WTC11 (cell line): ENCODE measurements around the gene EIF3A. TPM values are rescaled to one million over a fixed set of nuclear protein-coding genes. Genes with fewer than 3 reads are reported as not detected.

ENCODE experiments used
- ATAC-seq: fragments of 200-7000 bp; cut with Tn5 transposase; 2 replicates; pipeline ENCODE4 v1.10.0; 2021; ENCODE audit warnings: mild to moderate bottlenecking, moderate library complexity
- CTCF ChIA-PET: fragments of 300-600 bp; sonication (Branson Sonifier 250); formaldehyde crosslinking; loops from one replicate; lab custom pipeline; 2021; ENCODE audit warnings: antibody characterized with exemption; lab: Charles Lee
- POLR2A ChIA-PET: fragments of 350-600 bp; sonication (Branson Sonifier 250); formaldehyde crosslinking; loops from one replicate; lab custom pipeline; 2021; ENCODE audit warnings: antibody characterized with exemption; lab: Charles Lee
- DNase-seq: peaks from one replicate; pipeline ENCODE4 v3.0.0; 2021; ENCODE audit warnings: low spot score
- H3K27ac Mint-ChIP-seq: 2 replicates; pipeline ENCODE4 v1.8.0; 2021; ENCODE audit warnings: mixed read lengths
- H3K27me3 Mint-ChIP-seq: 2 replicates; pipeline ENCODE4 v1.8.0; 2021; ENCODE audit warnings: low read depth, mild to moderate bottlenecking, moderate library complexity, mixed read lengths
- H3K36me3 Mint-ChIP-seq: 2 replicates; pipeline ENCODE4 v1.8.0; 2021; ENCODE audit warnings: mixed read lengths
- H3K4me1 Mint-ChIP-seq: 2 replicates; pipeline ENCODE4 v1.8.0; 2022; ENCODE audit warnings: mixed read lengths
- H3K4me3 Mint-ChIP-seq: 2 replicates; pipeline ENCODE4 v1.8.0; 2021; ENCODE audit warnings: mild to moderate bottlenecking, moderate library complexity, mixed read lengths
- H3K9me3 Mint-ChIP-seq: 2 replicates; pipeline ENCODE4 v1.8.0; 2021; ENCODE audit warnings: mixed read lengths
- ATF1 ChIP-seq: sonication (generic); formaldehyde crosslinking; IDR thresholded peaks from 2 replicates; pipeline ENCODE4 v1.8.1; 2023; ENCODE audit warnings: mild to moderate bottlenecking, moderate library complexity, missing genetic modification reagents
- FOXJ3 ChIP-seq: sonication (generic); formaldehyde crosslinking; IDR thresholded peaks from 2 replicates; pipeline ENCODE4 v1.9.0; 2021; ENCODE audit warnings: missing genetic modification reagents, mild to moderate bottlenecking, borderline replicate concordance
- FOXP1 ChIP-seq: sonication (generic); formaldehyde crosslinking; IDR thresholded peaks from 2 replicates; pipeline ENCODE4 v1.8.0; 2022; ENCODE audit warnings: missing genetic modification reagents, mild to moderate bottlenecking, moderate library complexity, borderline replicate concordance
- ZNF219 ChIP-seq: sonication (generic); formaldehyde crosslinking; IDR thresholded peaks from 2 replicates; pipeline ENCODE4 v1.8.0; 2023; ENCODE audit warnings: missing genetic modification reagents, mild to moderate bottlenecking, borderline replicate concordance
- ZNF263 ChIP-seq: sonication (generic); formaldehyde crosslinking; IDR thresholded peaks from 2 replicates; pipeline ENCODE4 v1.8.1; 2022; ENCODE audit warnings: low read depth, mild to moderate bottlenecking, moderate library complexity, missing genetic modification reagents
- ZNF423 ChIP-seq: fragments of 250-450 bp; sonication (Bioruptor Pico); IDR thresholded peaks from 2 replicates; pipeline ENCODE4 v2.1.2; 2022; ENCODE audit warnings: mild to moderate bottlenecking, moderate library complexity
- total RNA-seq: library from RNA; stranded (reverse); gene quantifications from 3 replicates; pipeline ENCODE4 v1.2.3, GENCODE V29; 2021
- TF ChIP-seq, protein P1 (sequence below): sonication (generic); formaldehyde crosslinking; IDR thresholded peaks from 2 replicates; pipeline ENCODE4 v1.8.0; 2022; ENCODE audit warnings: mild to moderate bottlenecking, missing genetic modification reagents
- TF ChIP-seq, protein P2 (sequence below): sonication (generic); formaldehyde crosslinking; conservative IDR thresholded peaks from 2 replicates; pipeline ENCODE4 v1.8.1; 2023; ENCODE audit warnings: mild to moderate bottlenecking, low read depth, missing genetic modification reagents, moderate library complexity
- TF ChIP-seq, protein P3 (sequence below): fragments of 250-450 bp; sonication (Bioruptor Pico); IDR thresholded peaks from 2 replicates; pipeline ENCODE4 v1.8.0; 2021; ENCODE audit warnings: mild to moderate bottlenecking
- TF ChIP-seq, protein P4 (sequence below): sonication (generic); formaldehyde crosslinking; IDR thresholded peaks from 2 replicates; pipeline ENCODE4 v1.8.1; 2023; ENCODE audit warnings: mild to moderate bottlenecking, missing genetic modification reagents, moderate library complexity
- TF ChIP-seq, protein P5 (sequence below): sonication (generic); formaldehyde crosslinking; IDR thresholded peaks from 2 replicates; pipeline ENCODE4 v1.8.0; 2023; ENCODE audit warnings: missing genetic modification reagents
- TF ChIP-seq, protein P6 (sequence below): sonication (generic); formaldehyde crosslinking; IDR thresholded peaks from 2 replicates; pipeline ENCODE4 v1.8.1; 2023; ENCODE audit warnings: mild to moderate bottlenecking, missing genetic modification reagents
- TF ChIP-seq, protein P7 (sequence below): sonication (generic); formaldehyde crosslinking; IDR thresholded peaks from 2 replicates; pipeline ENCODE4 v1.8.0; 2022; ENCODE audit warnings: mild to moderate bottlenecking, missing genetic modification reagents

The EIF3A gene
- total RNA-seq, 1 experiment from 2014 or later, result 213 TPM

DNA sequence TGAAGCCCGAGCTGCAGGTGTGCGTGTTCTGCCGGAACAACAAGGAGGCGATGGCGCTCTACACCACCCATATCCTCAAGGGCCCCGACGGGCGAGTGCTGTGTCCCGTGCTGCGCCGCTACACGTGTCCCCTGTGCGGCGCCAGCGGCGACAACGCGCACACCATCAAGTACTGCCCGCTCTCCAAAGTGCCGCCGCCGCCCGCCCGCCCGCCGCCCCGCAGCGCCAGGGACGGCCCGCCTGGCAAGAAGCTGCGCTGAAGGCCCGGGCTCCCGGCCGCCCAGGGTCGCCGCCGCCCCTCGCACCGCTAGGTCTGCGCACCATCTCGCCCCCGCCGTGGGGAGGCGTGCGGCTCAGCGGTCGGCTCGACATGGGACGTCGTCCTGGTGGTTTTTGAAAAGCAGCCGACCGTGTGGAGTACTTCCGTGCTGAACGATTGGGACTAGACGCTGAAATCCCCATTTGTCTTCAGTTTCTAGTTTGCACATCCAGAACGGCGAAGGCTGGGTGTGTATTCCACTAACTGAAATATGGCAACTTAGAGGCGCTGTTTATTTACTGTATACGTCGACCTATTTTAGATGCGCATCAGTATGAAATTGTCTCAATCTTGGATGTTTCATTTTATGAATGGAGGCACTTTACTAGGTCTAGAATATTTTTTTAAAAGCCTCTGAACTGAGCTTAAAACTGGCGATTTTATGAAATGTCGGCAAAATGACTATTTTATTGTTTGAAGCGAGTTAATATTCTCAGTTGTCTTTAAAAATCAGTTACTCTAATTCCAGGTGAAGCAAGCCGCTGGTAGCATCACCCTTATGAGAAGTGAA lies 50.0 kb downstream of the EIF3A start (continued):
- TF ChIP-seq, protein P1, sequence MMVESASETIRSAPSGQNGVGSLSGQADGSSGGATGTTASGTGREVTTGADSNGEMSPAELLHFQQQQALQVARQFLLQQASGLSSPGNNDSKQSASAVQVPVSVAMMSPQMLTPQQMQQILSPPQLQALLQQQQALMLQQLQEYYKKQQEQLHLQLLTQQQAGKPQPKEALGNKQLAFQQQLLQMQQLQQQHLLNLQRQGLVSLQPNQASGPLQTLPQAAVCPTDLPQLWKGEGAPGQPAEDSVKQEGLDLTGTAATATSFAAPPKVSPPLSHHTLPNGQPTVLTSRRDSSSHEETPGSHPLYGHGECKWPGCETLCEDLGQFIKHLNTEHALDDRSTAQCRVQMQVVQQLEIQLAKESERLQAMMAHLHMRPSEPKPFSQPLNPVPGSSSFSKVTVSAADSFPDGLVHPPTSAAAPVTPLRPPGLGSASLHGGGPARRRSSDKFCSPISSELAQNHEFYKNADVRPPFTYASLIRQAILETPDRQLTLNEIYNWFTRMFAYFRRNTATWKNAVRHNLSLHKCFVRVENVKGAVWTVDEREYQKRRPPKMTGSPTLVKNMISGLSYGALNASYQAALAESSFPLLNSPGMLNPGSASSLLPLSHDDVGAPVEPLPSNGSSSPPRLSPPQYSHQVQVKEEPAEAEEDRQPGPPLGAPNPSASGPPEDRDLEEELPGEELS (CRISPR knock-in tag), result peak; percentile 50; the same call in 1 of the 2 replicates
- TF ChIP-seq, protein P2, sequence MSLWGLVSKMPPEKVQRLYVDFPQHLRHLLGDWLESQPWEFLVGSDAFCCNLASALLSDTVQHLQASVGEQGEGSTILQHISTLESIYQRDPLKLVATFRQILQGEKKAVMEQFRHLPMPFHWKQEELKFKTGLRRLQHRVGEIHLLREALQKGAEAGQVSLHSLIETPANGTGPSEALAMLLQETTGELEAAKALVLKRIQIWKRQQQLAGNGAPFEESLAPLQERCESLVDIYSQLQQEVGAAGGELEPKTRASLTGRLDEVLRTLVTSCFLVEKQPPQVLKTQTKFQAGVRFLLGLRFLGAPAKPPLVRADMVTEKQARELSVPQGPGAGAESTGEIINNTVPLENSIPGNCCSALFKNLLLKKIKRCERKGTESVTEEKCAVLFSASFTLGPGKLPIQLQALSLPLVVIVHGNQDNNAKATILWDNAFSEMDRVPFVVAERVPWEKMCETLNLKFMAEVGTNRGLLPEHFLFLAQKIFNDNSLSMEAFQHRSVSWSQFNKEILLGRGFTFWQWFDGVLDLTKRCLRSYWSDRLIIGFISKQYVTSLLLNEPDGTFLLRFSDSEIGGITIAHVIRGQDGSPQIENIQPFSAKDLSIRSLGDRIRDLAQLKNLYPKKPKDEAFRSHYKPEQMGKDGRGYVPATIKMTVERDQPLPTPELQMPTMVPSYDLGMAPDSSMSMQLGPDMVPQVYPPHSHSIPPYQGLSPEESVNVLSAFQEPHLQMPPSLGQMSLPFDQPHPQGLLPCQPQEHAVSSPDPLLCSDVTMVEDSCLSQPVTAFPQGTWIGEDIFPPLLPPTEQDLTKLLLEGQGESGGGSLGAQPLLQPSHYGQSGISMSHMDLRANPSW, result 0 out of 2 replicates have a peak, but pooled peaks have one; percentile 23
- TF ChIP-seq, protein P3, sequence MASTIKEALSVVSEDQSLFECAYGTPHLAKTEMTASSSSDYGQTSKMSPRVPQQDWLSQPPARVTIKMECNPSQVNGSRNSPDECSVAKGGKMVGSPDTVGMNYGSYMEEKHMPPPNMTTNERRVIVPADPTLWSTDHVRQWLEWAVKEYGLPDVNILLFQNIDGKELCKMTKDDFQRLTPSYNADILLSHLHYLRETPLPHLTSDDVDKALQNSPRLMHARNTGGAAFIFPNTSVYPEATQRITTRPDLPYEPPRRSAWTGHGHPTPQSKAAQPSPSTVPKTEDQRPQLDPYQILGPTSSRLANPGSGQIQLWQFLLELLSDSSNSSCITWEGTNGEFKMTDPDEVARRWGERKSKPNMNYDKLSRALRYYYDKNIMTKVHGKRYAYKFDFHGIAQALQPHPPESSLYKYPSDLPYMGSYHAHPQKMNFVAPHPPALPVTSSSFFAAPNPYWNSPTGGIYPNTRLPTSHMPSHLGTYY (CRISPR knock-in tag), result peak; percentile 68; the same call in 1 of the 2 replicates
- TF ChIP-seq, protein P4, sequence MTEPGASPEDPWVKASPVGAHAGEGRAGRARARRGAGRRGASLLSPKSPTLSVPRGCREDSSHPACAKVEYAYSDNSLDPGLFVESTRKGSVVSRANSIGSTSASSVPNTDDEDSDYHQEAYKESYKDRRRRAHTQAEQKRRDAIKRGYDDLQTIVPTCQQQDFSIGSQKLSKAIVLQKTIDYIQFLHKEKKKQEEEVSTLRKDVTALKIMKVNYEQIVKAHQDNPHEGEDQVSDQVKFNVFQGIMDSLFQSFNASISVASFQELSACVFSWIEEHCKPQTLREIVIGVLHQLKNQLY (CRISPR knock-in tag), result no peak
- TF ChIP-seq FOXP1 (CRISPR knock-in tag), result peak; percentile 65; the same call in 1 of the 2 replicates
- TF ChIP-seq, protein P5, sequence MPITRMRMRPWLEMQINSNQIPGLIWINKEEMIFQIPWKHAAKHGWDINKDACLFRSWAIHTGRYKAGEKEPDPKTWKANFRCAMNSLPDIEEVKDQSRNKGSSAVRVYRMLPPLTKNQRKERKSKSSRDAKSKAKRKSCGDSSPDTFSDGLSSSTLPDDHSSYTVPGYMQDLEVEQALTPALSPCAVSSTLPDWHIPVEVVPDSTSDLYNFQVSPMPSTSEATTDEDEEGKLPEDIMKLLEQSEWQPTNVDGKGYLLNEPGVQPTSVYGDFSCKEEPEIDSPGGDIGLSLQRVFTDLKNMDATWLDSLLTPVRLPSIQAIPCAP (CRISPR knock-in tag), result no peak

DNA sequence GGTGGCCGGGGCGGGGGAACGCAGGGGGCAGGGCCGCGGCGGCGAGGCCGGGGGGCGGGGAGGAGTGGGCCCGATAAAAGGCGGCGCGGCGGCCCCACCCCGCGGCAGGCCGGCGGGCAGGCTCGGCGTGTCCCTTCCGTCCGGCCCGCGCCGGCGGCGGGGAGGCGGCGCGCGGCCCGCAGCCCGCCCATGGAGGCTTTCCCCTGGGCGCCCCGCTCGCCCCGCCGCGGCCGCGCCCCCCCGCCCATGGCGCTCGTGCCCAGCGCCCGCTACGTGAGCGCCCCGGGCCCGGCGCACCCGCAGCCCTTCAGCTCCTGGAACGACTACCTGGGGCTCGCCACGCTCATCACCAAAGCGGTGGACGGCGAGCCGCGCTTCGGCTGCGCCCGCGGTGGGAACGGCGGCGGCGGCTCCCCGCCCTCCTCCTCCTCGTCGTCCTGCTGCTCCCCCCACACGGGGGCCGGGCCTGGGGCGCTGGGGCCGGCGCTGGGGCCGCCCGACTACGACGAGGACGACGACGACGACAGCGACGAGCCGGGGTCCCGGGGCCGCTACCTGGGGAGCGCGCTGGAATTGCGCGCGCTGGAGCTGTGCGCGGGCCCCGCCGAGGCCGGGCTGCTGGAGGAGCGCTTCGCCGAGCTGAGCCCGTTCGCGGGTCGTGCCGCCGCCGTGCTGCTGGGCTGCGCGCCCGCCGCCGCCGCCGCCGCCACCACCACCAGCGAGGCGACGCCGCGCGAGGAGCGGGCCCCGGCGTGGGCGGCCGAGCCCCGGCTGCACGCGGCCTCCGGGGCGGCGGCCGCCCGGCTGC lies 50.8 kb downstream of the EIF3A start, which contains the start of gene NANOS1:
NANOS1 (plus strand) TSS at position 102 of the 808 bp plus-strand sequence; CDS start at position 190, 88 bp downstream.
- no peaks in the 10 kb centered on the region for H3K9me3 Mint-ChIP-seq
- no peak for TF ChIP-seq ZNF219 (CRISPR knock-in tag)
- TF ChIP-seq, protein P6, sequence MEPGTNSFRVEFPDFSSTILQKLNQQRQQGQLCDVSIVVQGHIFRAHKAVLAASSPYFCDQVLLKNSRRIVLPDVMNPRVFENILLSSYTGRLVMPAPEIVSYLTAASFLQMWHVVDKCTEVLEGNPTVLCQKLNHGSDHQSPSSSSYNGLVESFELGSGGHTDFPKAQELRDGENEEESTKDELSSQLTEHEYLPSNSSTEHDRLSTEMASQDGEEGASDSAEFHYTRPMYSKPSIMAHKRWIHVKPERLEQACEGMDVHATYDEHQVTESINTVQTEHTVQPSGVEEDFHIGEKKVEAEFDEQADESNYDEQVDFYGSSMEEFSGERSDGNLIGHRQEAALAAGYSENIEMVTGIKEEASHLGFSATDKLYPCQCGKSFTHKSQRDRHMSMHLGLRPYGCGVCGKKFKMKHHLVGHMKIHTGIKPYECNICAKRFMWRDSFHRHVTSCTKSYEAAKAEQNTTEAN (CRISPR knock-in tag), result 0 out of 2 replicates have a peak, but pooled peaks have one; percentile 6
- TF ChIP-seq ZNF423, result 0 out of 2 replicates have a peak, but pooled peaks have one; percentile 20
- no peak for TF ChIP-seq FOXJ3
- 0 out of 2 replicates have a peak, but pooled peaks have one; percentile 24 for TF ChIP-seq ZNF263
- peak; percentile 17; the same call in 1 of the 2 replicates for TF ChIP-seq ATF1 (CRISPR knock-in tag)
- TF ChIP-seq, protein P2, result 0 out of 2 replicates have a peak, but pooled peaks have one; percentile 12
- TF ChIP-seq, protein P7, sequence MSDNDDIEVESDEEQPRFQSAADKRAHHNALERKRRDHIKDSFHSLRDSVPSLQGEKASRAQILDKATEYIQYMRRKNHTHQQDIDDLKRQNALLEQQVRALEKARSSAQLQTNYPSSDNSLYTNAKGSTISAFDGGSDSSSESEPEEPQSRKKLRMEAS, result no peak
- peaks cover 27% of the 10 kb centered on the region for H3K4me1 Mint-ChIP-seq
- no peak within 1 kb of the TSS for H3K27ac Mint-ChIP-seq
- peak; percentile 54 for DNase-seq
- H3K27me3 Mint-ChIP-seq, result peaks cover 6% of the 10 kb centered on the region
- peak within 1 kb of the TSS; percentile 68 for H3K4me3 Mint-ChIP-seq
- POLR2A ChIA-PET, result interaction anchor here (0.6 to 2.0 kb wide), 6 partner anchors 50 to 788 kb away, joined by 3 to 6 read pairs (median 3); partner anchors contain the start of genes CACUL1 and DENND10
- CTCF ChIA-PET, result interaction anchor here (1.0 to 1.3 kb wide), 5 partner anchors 23 to 436 kb away, joined by 3 to 4 read pairs (median 3); no protein-coding TSS in a partner anchor
- peak; percentile 12 for ATAC-seq
- H3K36me3 Mint-ChIP-seq, result peaks cover 12% of the 10 kb centered on the region
